ENCODE data around the gene NLRC3. TPM values are rescaled to one million over a fixed set of nuclear protein-coding genes. Genes with fewer than 3 reads are reported as not detected.

The NLRC3 gene
- total and polyA plus RNA-seq, 12 donors: 0.26 to 2.5 (median 1.0) TPM

GRCh38 chr16:3498988-3499387 is 78.2 kb downstream of the NLRC3 start:
- Histone ChIP-seq H3K27me3 (no peaks in the 10 kb centered on the region), H3K4me3 (no peak overlapping the region), H3K9me3 (no peaks in the 10 kb centered on the region), H3K27ac (no peak overlapping the region), H3K4me1 (peaks cover 2 to 40% (median 12%) of the 10 kb centered on the region in 9 donors), H3K36me3 (no peaks in the 10 kb centered on the region)
- TF ChIP-seq CTCF (IDR thresholded peaks at IDR 0.05): no peak
- intact Hi-C loops (cut with DNase I): loop anchor here in 3 of 10 donors (10.0 kb wide), 3 partner anchors 64 to 314 kb away; partner anchors contain the start of gene OR1F1 (in 1 of the 3)
- no peak for ATAC-seq
- whole genome bisulfite sequencing, 2 donors: 96 to 97% methylated on average over 16 of the region's 16 CpGs
- no peak for DNase-seq

- 97 to 98% methylated on average over 4 of the region's 4 CpGs for WGBS, 2 donors
- no peak for TF ChIP-seq CTCF (IDR thresholded peaks at IDR 0.05)
- ATAC-seq (no peak), DNase-seq (no peak)
- no peaks in the 10 kb centered on the region for H3K27me3 ChIP-seq
- no peak overlapping the region for H3K27ac ChIP-seq
- H3K4me3 ChIP-seq: no peak overlapping the region
- H3K9me3 ChIP-seq: no peaks in the 10 kb centered on the region
- H3K36me3 ChIP-seq: no peaks in the 10 kb centered on the region
- peaks cover 2 to 28% (median 12%) of the 10 kb centered on the region in 9 donors for H3K4me1 ChIP-seq
- intact Hi-C loops (cut with DNase I): loop anchor here in 3 of 10 donors (10.0 kb wide), 3 partner anchors 63 to 313 kb away; partner anchors contain the start of gene OR1F1 (in 1 of the 3)
Observed at GRCh38 chr16:3497771-3498170, 79.4 kb downstream of the NLRC3 start.

- 96% methylated on average over 30 of the region's 30 CpGs for WGBS, 2 donors
- H3K27ac ChIP-seq: no peak overlapping the region
- DNase-seq (no peak), ATAC-seq (no peak)
- intact Hi-C loops (cut with DNase I): loop anchor here in 3 of 10 donors (10.0 kb wide), 3 partner anchors 62 to 312 kb away; partner anchors contain the start of gene OR1F1 (in 1 of the 3)
- H3K36me3 ChIP-seq: no peaks in the 10 kb centered on the region
- peaks cover 0 to 21% (median 6%) of the 10 kb centered on the region in 9 donors for H3K4me1 ChIP-seq
- H3K27me3 ChIP-seq: no peaks in the 10 kb centered on the region
- H3K9me3 ChIP-seq: no peaks in the 10 kb centered on the region
- TF ChIP-seq CTCF (IDR thresholded peaks at IDR 0.05): no peak
- H3K4me3 ChIP-seq: no peak overlapping the region
Observed at GRCh38 chr16:3496386-3496785, 80.8 kb downstream of the NLRC3 start.

- intact Hi-C loops (cut with DNase I): loop anchor here in 3 of 10 donors (10.0 kb wide), 3 partner anchors 60 to 310 kb away; partner anchors contain the start of gene OR1F1 (in 1 of the 3)
- Histone ChIP-seq H3K27me3 (no peaks in the 10 kb centered on the region), H3K4me3 (no peak within 1 kb of the TSS), H3K36me3 (no peaks in the 10 kb centered on the region), H3K27ac (no peak within 1 kb of the TSS), H3K9me3 (no peaks in the 10 kb centered on the region), H3K4me1 (peaks cover 2 to 21% (median 7%) of the 10 kb centered on the region in 9 donors)
- no peak for TF ChIP-seq CTCF (IDR thresholded peaks at IDR 0.05)
- no peak for DNase-seq
- WGBS, 2 donors: 84 to 85% methylated on average over 3 of the region's 3 CpGs
- ATAC-seq: no peak
Observed at GRCh38 chr16:3495176-3495575, 82.0 kb downstream of the NLRC3 start, which contains the start of gene C16orf90. Gene C16orf90, minus strand, starts transcription at chr16:3495489. Its CDS starts 68 bp downstream, at chr16:3495421.

All from heart right ventricle (tissue), 16 donors.